GM12875 (cell line): ENCODE results near the gene SLC9A8.
"Not testable (repeated sequence)": the region's sequence is repeated elsewhere in the genome, so short reads cannot be mapped to it uniquely, and the experiment has no call there.

Source experiments
- H3K4me3 ChIP-seq: one replicate; pipeline ENCODE4 v1.5.1; 2011; ENCODE audit warnings: low read depth, low read length, control low read depth
- TF ChIP-seq, protein P1 (sequence below): IDR thresholded peaks from 2 replicates; pipeline ENCODE4 v1.5.1; 2011; ENCODE audit warnings: low read depth, mild to moderate bottlenecking, control low read depth, inconsistent platforms, low read length, moderate library complexity, borderline replicate concordance; ENCODE audit not compliant: insufficient read depth

Gene SLC9A8

DNA sequence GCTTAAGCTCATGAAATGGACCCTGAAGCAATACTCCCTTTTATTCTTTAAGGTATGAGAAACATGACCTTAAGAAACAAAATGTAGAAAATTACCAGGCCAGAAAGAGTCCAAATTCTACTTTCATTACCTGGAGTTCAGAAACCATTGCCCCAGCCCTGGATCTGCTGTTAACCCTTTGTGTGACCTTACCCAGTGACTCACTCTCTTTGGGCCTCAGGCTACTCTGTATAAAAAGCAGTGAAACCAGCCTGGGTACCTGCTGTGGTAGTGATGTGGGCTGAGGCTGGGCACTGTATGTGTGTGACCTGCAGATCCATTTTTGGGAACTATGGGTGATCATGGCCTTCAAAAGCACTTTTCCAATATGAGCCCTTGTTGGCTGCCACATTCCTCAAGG lies 47.2 kb downstream of the SLC9A8 start:
- TF ChIP-seq, protein P1, sequence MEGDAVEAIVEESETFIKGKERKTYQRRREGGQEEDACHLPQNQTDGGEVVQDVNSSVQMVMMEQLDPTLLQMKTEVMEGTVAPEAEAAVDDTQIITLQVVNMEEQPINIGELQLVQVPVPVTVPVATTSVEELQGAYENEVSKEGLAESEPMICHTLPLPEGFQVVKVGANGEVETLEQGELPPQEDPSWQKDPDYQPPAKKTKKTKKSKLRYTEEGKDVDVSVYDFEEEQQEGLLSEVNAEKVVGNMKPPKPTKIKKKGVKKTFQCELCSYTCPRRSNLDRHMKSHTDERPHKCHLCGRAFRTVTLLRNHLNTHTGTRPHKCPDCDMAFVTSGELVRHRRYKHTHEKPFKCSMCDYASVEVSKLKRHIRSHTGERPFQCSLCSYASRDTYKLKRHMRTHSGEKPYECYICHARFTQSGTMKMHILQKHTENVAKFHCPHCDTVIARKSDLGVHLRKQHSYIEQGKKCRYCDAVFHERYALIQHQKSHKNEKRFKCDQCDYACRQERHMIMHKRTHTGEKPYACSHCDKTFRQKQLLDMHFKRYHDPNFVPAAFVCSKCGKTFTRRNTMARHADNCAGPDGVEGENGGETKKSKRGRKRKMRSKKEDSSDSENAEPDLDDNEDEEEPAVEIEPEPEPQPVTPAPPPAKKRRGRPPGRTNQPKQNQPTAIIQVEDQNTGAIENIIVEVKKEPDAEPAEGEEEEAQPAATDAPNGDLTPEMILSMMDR: no peak

DNA sequence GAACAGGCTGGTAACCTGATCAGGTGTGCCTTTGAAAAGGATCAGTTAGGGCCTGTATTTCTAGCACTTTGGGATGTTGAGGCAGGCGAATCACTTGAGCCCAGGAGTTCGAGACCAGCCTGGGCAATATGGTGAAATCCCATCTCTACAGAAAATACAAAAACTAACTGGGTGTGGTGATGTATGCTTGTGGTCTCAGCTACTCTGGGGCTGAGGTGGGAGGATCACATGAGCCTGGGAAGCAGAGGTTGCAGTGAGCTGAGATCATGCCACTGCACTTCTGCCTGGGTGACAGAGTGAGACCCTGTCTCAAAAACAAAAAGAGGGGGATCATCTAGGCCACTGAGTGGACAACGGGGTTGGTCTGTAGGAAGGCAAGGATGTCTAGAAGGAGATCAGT lies 48.6 kb downstream of the SLC9A8 start:
- H3K4me3 ChIP-seq: not testable (repeated sequence)

More for the DNA sequence above, 47.2 kb downstream of the SLC9A8 start:
- no peak overlapping the region for H3K4me3 ChIP-seq

DNA sequence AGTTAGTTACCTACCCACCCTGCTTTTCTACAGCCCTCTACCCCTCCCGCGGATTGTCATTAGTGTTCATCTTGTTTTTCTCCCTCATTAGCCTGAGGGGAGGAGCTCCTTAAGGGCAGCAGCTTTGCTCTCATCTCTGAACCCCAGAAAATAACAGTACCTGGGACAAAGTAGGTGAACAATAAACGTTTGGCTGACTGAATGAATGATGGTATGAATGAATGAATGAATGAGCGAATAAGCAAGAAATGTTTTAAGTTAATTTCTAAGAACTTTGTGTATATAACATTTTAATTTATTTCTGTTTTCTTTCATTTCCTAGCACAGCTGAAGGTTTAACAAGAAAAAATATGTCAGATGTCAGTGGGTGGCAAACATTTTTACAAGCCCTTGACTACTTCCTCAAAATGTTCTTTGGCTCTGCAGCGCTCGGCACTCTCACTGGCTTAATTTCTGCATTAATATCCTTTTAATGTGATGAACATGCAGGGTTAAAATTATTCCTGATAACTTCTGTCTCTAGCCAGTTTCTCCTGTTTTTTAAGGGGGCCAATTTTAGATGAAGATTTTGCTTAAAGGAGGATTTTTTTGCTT lies 50.1 kb downstream of the SLC9A8 start:
- no peak overlapping the region for H3K4me3 ChIP-seq
- TF ChIP-seq, protein P1: no peak

DNA sequence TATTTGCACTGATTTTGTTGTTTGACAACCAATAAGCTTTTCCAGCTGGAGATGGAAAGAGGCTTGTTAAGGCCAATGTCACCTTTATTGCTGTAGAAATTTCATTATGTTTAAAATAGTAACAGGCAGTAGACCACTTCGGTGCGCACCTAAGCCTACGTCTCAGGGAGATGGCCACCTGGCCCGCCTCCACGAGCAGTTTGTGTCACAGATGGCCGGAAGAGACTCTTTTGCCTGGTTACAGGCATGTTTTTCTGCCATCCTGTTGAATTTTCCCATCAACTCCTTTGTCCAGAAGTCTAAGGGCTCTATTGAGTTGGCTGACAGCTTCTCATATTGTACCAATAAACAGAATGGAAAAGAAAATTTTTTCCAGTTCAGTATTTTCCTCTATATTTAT lies 51.0 kb downstream of the SLC9A8 start:
- TF ChIP-seq, protein P1: no peak
- no peak overlapping the region for H3K4me3 ChIP-seq

DNA sequence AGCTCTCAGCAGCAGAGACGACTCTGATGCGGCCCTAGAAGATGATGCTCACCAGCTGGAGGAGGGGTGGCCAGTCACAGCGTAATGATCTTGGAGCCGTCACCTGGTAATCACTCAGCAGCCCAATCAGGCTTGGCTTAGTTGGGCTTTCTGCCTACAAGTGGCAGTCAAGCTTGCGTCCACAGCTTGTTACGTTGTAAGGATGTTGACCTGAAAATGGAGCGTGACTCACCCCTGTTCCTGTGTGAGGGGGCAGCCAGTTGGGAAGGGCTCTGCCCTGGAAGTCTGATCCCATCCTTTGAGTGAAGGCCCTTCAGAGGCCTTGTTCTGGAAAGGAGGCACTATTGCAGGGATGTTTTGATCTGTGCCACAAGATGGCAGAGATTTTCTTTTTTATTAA lies 52.9 kb downstream of the SLC9A8 start:
- no peak overlapping the region for H3K4me3 ChIP-seq
- TF ChIP-seq, protein P1: no peak

DNA sequence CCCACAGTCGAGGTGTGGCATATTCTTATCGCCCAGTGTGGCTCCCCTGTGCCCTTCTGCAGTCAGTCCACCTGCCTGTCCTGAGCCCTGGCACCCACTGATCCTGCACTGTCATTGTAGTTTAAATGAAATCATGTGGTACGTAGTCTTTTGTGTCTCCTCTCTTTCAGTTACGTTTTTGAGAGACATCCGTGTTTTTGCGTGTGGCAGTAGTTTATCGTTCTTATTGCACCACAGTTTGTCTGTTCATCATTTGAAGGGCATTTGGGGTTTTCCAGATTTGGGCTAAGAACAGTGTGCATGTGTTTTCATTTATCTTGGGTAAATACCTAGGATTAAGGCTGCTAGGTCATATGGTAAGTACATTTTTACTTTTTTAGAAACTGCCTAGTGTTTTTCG lies 53.4 kb downstream of the SLC9A8 start:
- TF ChIP-seq, protein P1: no peak
- no peak overlapping the region for H3K4me3 ChIP-seq

DNA sequence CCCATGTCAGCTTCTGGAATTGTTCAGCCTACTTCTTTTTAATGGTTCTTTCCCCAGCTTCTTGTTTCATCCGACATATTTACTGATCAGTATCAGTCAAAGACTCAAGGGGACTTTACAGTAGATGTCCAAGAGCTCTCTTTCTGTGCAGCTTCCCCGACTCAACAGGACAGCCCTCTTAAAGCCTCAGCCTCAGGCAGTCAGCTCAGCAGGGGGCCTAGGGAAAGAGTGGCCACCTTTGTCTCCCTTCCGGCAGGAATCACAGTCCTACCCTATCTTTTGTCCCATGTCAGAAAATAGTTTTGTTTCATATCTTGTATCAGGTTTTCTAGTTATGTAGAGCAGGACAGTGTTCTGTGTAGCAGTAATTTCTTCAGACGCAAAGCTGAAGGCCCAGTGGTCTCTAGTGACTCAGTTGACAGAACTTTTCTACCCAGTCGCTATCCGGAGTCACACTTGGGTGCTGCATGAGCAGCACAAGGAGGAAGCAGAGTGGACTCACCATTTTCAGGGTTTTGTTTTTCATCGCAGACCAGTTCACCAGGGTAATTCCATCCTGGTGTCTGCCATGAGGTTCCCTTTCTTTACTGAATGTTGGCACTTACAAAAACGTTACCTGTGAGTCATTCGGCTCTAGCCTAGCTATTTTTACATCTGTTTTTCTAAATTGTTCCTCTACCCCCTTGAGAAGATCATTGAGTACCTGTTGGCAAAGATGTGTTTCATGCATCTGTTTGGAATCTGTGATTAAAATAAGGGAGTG lies 55.0 kb downstream of the SLC9A8 start:
- TF ChIP-seq, protein P1: no peak
- no peak overlapping the region for H3K4me3 ChIP-seq

DNA sequence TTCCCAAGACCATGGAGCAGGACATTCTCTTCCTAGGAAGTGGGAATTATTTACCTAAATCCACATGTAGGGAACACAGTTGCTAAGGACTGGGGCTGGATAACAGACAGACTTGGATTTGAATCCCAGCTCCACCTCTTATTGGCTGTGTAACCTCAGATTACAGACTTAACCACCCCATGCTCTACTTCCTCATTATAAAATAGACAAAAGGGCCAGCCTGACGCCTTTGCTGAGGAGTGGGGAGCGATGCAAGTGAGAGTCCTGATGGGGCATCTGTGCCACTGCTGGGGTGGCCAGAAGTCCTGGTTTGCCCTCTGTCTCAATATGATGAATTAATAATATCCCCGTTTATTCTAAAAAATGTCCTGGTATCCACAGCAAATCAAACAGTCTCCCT lies 55.9 kb downstream of the SLC9A8 start:
- TF ChIP-seq, protein P1: no peak
- no peak overlapping the region for H3K4me3 ChIP-seq
